DLD1 (cell line): Measurements from ENCODE around the gene ADGRG3.

Experiments
- in situ Hi-C: cut with HindIII; loops from 2 replicates; pipeline ENCODE4 v1.10.0; 2017; ENCODE audit warnings: low sequenced_read_pairs

ADGRG3 gene, protein sequence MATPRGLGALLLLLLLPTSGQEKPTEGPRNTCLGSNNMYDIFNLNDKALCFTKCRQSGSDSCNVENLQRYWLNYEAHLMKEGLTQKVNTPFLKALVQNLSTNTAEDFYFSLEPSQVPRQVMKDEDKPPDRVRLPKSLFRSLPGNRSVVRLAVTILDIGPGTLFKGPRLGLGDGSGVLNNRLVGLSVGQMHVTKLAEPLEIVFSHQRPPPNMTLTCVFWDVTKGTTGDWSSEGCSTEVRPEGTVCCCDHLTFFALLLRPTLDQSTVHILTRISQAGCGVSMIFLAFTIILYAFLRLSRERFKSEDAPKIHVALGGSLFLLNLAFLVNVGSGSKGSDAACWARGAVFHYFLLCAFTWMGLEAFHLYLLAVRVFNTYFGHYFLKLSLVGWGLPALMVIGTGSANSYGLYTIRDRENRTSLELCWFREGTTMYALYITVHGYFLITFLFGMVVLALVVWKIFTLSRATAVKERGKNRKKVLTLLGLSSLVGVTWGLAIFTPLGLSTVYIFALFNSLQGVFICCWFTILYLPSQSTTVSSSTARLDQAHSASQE

DNA sequence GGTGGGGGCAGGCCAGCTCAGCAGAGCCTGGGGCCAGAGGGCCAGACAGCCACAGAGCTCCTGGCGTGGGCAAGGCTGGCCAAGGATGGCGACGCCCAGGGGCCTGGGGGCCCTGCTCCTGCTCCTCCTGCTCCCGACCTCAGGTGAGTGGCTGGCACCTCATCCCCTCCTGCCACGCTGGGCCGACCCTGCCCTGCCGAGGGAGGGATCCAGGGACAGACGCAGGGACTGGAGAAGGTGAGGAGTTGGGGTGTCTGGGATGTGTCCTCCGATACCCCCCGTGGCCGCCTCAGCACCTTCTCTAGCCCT is at the start of gene ADGRG3:
ADGRG3 (plus strand) TSS at position 44 of the 309 bp plus-strand sequence; CDS start at position 86, 42 bp downstream.
- in situ Hi-C loops: no loop called here

DNA sequence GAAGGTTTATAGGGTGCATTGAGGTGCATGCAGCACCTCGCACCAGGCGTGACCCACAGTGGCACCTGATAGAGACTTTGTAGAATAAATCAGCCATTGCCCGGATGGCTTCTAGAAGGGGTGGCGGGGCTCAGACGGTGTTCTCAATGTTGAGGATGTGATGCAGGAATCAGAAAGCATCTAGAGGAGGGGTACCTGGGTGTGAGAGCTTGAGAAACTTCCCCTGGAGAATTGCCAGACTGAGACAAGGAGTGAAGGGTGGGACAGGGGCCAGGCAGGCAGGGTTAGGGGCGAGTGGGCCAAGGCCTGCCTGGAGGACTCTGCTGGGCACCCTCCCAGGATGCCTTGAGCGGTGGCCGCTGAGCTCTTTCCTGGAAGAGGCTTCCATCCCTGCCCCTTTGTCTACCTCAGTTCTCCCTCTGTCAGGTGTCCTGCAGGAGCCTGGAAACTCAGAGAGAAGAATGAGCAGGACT is 48.9 kb upstream of the ADGRG3 start:
- in situ Hi-C loops: no loop called here

DNA sequence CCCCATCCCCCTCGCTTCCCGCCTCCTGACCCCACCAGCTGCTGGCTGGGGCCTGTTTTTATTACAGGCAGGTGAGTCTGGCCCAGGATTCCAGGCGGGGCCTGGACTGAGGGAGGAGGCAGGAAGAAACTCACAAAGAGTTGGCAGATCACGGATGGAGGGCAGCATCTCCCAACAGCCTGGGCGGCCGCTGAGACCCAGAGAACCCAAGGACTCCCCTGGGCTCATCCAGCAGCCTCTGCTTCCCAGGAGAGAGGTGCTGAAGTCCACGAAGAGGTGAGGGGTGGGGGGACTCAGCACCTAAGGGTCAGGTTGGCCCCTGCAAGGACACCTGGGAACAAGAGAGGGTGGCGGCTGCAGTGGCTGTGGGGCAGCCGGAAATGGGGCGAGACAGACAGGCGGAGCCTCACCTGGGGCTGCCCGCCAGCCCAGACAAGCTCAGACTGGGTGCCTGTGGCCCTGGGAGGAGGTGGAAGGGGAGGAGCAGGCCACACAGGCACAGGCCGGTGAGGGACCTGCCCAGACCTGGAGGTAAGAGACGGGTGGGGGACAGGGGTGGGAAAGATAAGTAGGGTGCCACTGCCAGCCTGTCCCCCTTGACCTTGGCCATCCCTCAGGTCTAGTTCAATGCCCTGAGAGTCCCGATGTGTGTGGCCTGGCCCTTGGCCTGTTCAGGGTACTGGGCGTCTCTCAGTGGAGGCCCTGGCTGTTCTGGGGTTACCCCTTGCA is 48.3 kb upstream of the ADGRG3 start:
- in situ Hi-C loops: no loop called here

DNA sequence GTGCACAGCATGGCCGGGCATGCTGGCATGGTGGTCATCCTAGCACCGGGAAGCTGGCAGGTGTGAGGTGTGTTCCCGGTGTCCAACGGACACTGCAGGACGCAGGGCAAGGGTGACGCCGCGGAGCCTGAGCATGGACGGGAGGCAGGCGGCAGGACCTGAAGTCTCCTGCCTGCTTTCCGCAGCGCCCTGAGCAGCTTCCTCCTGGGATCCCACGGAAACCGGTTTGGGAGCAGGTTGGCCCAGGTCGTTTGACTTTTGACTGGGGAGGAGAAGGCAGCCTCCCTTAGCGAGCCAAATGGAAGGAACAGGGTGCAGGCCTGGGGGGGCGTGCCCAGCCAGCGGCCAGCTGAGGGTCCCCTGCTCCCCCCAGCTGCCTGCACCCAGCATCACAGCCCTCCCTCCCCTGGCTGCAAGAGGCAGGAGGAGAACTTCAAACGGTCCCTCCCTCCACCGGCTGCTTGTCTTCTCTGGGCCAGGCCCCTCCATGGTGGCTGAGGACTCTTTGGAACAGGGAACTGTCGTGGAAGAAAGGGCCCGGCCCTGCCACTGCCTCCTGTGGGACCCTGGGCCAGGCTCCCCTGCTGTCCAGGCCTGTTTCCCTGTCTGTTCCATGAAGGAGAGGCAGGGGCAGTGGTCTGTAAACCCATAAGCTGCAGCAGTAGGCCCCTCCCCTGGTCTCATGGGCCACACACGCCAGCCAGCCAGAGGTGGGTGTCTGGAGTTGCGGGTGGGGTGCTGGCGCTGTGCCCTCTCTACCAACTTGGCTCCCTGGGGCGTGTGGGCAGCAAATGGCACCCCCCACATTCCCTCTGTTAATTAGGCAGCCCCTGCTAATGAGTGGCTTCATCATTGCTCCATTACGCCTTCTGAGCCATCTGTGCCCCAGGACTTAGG is 47.5 kb upstream of the ADGRG3 start:
- in situ Hi-C loops: no loop called here

DNA sequence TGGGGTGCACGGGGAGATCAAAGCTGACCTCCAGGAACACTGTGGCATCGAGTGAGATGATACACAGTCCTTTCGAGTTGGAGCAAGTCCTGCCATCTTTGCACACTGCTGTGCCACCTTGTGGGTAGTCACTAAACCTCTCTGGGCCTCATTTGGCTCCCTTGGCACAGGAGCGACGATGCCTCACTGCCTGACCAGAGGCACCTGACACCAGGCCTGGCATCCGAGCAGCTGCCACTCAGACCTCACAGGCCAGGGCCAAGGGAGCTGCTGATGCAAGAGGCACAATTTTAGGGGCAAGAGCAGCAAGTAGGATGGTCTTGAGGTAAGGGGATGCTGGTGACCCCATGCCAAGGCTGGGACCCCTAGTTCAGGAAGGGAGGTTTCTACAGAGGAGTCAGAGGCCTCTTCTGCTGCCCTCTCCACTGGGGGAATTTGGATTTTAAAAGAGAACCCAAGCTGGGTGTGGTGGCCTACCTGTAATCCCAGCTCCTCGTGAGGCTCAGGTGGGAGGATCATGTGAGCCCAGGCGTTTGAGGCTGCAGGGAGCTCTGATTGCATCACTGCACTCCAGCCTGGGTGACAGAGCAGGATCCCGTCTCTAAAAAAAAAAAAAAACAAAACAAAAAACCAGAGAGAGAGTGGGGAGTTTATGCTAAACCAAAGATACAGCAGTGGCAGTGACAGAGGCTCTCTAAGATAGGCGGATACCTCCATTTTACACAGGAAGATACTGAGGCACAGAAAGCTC is 46.4 kb upstream of the ADGRG3 start:
- in situ Hi-C loops: no loop called here

DNA sequence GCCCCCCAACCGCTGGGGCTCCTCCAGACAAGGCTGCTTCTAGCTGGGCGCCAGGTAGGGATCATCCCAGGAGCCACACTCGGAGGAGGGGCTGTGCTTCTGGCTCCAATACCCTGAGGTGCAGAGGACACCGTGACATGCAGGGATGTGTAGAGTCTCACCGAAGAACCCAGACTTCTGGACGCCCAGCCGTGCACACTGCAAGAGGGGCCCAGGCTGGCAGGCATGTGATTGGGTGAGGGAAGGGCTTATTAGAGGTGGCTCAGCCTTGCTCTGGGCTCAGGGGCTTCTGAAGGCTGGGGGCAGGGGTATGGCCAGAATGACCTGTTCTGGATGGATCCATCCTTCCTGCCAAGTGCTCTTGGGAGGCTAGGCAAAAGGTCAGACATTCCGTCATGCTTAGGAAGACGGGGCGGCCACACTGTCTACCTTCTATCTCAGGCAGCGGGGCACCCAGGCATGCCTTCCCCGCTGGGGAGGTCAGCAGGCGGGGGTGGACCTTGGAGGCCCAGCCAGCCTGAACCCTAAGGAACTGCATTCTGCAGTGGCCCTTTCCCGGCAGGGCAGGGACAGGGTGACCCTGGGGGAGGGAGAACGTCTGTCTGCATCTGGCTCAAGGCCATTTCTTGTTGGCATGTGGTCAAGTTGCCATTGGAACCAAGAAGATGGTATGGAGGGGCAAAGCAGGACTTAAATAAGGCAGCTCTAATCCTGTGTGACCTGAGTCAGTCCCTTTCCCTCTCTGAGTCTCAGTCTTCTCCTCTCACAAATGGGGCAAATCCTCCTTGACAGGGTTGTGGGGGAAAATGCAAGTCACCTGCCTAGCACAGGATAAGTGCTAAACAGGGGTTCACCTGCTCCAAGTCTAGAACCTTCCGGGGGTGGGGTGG is 45.5 kb upstream of the ADGRG3 start:
- in situ Hi-C loops: no loop called here

DNA sequence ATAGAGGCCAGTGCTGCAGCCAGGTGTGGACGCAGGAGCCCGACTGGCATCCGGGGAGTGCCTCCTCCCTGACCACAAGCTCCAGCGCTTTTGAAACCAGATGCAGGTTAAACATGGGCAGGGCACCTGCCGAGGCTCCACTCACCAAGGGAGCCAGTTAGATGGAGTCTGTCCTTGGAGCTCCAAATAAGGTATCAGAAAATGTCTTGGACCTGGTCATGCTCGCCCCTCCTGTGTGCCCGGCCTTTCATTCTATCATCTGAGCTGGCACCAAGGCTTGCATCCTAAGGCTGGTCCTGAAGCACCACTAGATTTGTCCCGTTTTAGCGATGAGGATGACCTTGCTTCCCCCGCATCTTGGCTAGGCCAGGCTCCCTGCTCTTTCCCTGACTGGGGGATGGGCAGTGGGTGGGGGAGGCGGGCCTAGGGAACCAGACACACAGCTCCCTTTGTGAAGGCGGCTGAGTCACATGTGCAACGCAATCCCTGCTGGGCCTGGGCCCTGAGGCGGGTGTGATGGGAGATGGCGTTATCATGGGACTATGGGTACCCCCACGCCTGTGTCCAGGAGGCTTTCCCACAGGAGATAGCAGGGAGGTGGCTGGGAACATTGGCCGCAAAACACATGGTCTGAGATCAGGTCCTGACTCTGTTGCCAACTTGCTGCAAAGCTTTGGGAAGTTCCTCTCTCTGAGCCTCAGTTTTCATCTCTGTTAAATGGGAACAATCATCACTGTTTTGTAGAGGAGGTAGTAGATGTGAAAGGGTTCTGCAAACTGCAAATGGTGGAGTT is 44.7 kb upstream of the ADGRG3 start:
- in situ Hi-C loops: no loop called here

DNA sequence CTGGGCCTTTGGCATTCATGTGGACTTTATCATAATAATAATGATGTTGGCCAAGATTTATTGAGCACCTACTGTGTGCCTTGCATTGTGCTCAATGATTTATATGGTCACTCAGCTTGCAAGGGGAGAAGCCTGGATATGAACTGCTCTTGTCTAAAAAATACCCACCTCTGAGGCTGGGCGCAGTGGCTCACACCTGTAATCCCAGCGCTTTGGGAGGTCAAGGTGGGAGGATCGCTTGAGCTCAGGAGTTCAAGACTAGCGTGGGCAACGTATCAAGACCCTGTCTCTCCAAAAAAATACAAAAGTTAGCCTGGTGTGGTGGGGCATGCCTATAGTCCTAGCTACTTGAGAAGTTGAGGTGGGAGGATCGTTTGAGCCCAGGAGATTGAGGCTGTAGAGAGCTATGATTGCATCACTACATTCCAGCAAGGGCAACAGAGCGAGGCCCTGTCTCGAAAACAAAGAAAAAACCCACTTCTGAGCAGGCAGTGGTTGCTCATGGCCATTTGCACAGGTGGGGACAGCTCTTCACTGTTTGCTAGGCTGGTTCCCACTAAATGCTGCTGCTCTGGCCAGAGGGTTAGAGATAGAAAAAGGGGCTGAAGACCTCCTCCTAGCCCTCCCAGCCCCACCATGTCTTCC is 43.9 kb upstream of the ADGRG3 start:
- in situ Hi-C loops: no loop called here

DNA sequence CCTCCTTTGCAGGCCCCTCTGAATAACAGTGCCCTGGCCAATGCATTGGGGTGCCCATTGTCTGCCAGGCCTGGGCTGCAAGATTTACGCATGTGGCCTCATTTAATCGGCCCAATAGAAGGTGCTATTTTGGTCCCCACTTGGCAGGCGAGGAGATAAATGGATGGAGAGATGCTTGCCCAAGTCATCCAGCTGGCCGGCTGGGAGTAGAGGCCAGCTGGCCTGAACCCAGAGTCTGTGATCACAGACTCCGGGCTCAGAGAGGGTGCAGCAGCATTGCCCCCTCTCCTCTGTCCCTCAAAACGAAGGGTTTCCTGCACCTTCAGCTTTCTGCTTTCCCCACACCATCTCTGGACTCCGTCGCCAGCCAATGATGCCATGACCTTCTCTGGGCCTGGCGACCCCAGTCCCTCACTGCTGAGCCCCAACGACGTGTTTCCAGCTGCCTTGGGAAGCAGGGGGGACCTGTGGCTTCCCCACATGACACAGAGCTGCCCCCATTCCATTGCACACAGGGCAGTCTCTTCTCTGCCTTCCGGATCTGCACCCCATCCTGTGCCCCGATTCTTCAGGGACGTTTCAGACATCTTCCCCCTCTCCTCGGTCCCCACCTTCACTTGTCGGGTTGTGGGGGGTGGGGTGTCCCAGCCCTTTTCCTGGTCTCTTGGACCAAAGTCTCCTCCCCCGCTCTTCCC is 43.2 kb upstream of the ADGRG3 start:
- in situ Hi-C loops: no loop called here

DNA sequence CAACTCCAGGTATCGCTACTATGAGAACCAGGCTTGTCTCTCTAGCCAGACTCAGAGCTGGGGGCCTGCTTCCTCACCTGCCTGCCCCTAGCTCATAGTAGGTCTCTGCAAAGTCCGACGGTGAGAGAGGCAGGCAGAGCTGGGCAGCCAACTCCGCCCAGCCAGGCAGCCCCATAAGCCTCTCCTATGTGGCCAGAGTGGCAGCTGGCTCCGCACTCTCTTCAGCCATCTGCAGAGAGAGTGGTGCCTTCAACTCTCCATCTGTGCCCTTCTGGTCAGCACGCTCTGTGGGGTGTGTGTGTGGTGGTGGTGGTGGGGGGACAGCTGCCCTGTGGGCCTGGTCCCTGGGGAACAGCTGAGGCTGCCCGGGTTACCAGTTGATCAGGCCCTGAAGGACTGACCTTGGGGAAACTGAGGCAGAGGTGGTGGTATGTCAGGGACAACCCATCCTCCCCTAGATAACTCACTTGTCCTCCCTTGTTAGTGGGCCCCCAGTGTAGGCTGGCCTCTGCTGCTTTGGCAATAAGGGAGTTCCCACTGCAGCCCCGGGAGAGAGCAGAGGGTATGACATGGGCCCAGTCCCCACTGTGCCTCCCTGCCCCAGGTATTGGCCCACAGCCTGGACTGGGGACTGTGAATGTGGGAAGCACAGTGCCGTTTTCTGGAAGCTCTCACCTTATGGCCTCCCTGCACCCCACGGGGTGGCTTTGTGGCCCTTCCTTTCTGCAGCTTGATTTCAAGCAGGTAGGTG is 41.5 kb upstream of the ADGRG3 start:
- in situ Hi-C loops: no loop called here

DNA sequence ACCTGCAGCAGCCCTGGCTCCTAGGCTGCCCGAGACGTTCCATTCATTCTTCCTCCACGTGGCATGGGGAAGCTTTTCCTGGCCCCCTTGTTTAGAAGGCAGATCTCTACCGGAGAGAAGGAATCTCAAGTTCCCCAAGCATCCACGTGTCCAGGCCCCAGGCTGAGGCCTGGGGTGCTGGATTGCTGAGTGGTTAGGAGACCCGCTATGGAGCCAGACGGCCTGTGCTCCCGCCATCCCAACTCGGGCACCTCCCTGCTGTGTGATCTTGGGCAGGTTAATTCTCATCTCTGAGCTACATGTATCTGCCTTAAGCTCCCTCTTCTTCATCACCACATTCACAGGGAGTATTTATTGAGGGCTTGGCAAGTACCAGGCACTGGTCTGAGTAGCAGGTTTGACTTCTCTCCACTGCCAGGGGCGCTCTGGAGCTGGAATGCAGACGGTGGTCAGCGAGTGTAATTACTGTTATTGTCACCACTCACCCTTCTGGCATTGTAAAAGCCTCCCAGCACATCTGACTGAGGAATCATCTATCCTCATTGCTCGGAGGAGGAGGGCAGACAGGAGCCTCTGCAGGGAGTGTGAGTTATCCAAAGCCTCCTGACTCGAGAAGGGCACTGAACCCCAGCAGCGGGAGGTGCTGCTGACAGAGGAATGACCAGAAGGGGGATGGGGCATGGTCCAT is 40.8 kb upstream of the ADGRG3 start:
- in situ Hi-C loops: no loop called here

DNA sequence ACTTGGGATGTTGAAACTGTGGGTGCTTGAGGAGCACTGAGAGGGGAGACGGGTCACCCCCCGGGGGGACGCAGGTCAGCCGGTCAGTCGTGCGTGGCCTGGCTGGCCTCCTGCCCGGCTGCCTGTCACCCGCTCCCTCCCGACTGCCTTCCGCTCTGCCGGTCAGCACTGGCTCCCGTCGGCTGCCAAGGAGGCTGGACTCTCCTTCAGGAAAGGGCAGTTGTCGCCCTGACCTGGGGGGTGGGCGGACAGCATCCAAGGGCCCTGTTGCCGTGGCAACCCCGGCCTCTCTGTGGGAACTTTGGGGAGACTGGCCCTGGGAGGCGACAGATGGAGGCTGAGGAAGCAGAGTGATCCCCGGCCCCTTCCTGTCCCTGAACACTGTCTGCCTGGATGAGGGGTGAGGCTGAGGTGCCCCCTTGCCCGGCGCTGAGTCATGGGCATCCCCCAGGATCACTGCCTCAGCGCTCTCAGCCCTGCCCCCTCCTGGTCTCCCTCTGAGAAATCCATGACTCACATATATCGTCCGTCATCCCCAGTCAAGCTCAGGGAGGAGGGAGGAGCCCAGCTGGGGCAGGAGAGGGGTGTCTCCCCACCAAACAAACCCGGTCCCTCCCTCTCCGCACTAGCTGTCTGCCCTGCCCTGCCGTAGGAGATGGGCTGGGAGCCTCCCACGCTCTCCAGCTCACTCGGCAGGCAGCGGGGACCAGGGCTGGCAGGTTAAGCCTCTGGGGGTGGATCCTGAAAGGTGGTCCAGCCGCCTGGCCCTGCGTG is 39.9 kb upstream of the ADGRG3 start, which contains the start of gene ADGRG1:
ADGRG1 (plus strand) TSS at position 623 of the 774 bp plus-strand sequence. CDS start 21,658 bp downstream, outside the sequence.
- in situ Hi-C loops: no loop called here

DNA sequence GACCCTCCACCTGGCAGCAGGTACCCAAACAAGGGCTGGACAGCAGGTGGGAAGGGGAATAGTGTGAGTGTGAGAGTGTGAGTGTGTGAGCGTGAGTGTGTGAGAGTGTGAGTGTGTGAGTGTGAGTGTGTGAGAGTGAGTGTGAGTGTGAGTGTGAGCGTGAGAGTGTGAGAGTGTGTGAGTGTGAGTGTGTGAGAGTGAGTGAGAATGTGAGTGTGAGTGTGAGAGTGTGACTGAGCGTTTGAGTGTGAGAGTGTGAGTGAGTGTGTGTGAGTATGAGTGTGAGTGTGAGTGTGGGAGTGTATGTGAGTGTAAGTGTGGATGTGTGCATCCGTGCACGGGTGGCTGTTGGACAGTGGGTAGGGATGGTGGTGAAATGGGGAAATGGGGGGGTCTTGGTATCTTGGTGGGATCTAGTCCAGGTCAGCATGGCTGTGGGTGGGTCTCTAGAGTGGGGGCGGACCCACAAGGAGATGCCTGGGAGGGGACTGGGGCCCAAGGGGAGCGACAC is 39.3 kb upstream of the ADGRG3 start:
- in situ Hi-C loops: no loop called here

DNA sequence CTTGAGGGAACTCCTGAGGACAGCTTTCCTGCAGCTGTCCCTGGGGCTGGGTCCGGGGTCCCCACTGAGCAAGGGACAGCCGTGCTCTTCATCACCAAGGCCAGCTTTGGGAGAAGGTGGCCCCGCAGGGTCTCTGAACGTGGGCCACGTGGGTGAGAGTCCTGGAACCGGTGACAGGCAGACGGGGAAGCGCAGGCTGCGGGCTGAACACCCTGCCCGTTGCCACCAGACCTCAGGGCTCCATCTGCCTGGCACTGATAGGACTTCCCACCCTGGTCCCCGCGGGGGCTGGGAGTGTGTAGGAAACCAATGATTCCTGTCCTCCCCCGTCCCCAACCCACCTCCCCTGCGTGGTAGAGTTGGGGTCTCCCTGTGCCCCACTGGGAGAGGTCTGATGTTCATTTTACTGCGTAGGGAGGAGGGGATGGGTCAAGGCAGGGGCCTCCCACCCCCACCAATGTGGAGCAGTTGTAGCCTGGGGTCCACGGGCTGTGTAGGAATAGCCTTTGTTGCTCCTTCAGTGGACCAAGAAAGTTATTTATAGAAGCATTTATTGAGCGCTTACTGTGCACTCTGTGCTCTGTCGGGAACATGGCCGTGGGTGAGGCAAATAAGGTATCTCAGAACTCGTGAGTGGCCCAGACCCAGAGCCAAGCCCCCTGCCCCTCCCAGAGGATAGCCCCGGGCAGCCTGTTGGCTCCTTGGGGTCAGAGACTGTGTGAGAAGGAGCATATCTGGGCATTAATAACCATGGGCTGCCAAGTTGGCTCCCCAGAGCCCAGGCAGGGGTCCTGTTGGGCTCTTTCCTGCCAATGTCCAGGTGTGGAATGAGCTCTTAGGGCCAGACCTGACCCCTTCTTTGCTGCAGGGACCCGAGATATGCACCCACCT is 38.3 kb upstream of the ADGRG3 start:
- in situ Hi-C loops: no loop called here
